GM18951 (cell line): ENCODE data around the gene PLPP2.

Experiments used
- POLR2A ChIP-seq: IDR thresholded peaks from 4 replicates; pipeline ENCODE4 v1.6.1; 2011; ENCODE audit warnings: mild to moderate bottlenecking; ENCODE audit not compliant: insufficient read length, insufficient read depth; ENCODE audit errors: extremely low read depth
- in situ Hi-C: fragments of 300-500 bp; cut with MboI; formaldehyde crosslinking; loops from one replicate; pipeline ENCODE4 v1.12.0; 2022; ENCODE audit warnings: low sequenced_read_pairs, mixed read lengths, inconsistent platforms; ENCODE audit not compliant: unreplicated experiment

Gene PLPP2

DNA sequence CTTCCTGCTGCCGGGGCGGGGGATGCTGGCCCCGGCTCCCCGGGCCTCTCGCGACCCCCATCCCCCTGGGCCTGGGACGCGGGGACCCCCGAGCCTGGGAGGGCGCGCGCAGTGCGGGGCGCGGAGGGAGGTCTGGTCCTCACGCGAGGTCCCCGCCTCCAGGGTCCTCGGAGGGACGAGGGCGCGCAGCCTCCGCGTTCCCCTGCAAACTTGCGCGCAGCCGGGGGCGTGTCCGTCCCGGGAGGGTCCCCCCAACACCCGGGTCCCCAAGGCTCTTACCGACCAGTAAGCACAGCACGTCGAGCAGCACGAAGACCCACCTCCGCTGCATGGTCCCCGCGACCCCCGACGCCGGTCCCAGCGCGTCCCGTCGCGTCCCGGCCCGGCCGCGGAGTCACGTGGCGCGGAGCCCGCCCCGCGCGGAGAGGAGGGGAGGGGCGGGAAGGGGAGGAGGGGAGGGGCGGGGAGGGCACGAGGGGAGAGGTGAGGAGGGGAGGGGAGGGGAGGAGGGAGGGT lies at the start of gene PLPP2:
Gene PLPP2 (minus strand): TSS at position 398 of the 516 bp plus-strand sequence. CDS start 67 bp downstream, at position 331.
- no peak for TF ChIP-seq POLR2A
- in situ Hi-C loops = no loop called here

DNA sequence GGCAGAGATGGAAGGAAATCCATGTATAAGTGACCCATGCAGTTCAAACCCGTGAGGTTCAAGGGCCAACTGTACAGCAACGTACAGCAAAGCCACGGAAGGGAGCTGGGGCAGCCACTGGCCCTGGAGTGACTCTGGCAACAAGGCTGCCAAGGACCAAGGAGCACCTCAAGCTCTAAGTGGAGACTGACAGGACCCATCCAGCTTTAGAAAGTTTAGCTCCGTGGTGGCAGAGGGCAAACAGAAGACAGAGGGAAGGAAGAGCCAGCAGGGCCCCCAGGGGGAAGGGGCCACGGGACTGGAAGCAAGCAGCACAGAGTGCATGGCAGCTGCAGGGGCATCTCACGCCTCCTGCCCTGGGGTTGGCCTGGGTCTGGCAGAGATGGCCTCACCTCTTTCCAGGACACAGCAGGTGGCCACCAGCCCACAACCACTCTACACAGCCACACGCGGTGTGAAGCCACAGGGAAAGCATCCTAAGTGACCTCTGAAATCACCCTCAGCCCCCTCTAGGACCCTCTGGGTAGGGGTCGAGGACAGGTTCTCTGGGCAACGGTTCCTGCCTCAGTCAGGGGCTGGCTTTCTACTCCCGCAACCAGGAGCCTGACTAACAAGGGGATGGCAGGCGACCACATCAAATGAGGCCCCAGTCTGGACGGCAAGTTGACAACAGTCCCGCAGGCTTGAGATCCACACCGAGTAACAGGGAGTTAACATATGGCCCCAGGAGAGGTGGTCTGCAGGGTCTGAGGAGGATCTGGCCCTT lies 49.6 kb upstream of the PLPP2 start:
- in situ Hi-C loops = no loop called here
- no peak for TF ChIP-seq POLR2A

DNA sequence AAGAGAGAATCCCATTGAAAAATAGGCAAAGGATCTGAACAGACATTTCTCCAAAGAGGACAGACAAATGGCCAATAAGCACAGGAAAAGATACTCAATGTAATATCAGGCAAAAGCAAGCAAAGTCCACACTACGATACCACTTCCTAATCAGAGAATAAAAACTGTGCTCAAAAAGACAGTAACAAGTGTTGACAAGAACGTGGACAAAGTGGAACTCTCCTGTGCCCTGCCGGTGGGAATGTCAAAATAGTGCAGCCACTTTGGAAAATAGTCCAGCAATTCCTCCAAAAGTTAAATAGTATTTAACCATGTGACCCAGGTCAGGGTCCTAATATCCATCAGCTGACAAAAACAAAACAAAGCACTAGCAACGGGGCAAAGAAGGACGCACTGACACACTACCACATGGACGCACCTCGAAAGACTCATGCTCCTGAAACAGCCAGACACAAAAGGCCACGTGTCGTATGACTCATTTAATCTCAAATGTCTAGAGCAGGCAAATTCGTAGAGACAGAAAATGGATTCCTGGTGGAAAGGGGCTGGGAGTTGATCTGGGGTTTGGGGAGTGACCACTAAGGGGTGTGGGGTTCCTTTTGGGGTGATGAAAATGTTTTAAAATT lies 48.2 kb upstream of the PLPP2 start:
- no peak for TF ChIP-seq POLR2A
- in situ Hi-C loops = no loop called here

DNA sequence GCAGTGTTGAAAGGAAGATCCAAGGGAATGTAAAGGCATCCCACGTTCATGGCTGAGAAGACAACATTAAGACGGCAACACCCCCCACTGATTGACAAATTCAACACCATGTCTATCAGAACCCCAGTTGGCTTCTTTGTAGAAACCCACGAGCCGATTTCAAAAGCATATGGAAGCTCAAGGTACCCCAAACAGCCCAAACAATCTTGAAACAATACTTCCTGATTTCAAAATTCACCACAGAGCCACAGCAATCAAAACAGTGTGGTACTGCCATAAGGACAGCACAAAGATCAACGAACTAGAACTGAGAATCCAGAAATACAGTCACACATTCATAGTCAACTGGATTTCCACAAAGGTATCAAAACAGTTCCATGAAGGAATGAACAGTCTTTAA lies 47.2 kb upstream of the PLPP2 start:
- in situ Hi-C loops = no loop called here
- TF ChIP-seq POLR2A = no peak

DNA sequence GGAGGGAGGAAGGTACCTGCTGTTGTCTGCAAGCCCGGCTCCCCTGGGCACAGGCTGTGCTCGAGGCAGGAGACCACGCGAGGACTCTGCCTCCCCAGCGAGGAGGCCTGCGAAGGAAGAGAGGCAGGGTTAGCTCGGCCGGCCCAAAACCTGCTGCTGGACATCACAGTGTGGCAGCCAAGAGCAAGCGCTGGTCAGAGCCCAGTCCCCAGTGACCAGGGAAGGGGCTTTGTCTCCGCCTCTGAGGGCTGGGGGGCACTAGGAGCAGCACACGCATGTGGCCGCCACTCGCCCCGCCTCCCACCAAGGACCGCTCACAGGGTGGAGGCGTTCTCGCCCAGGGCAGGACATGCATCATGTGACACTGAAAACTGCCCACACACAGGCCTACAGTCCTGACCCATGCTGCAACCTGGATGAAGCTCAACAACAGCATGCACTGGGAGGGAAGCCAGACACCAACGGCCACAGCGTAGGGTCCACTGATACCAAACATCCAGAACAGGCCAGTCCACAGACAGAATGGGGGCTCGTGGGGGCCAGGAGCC lies 44.9 kb upstream of the PLPP2 start:
- TF ChIP-seq POLR2A = no peak
- in situ Hi-C loops = no loop called here

DNA sequence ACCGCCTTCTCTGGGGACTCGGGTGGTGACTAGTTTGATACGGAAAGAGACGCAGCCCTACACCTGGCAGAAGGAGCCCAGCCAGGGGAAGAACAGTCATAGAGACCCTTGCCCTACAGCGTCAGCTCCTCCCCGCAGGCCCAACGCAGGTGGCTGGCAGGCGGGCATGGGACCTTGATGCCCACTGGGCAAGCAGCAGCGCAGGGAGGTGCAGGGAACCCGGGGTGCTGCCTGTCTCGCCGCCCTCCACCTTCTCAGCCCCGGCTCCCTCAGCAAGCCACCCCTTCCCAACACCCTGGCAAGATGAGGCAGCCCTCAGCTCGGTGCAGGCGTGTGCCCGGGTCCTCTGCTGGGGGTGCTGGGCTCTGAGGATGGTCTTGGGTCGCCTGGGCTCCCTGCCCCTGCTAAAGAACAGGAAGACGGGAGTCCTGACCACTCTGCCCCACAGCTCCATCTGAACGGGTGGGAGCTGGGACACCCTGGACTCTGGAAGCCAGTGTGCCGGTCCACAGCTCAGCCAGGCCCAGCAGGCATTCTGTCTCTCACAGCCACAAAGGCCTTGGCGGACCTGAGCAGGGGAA lies 44.4 kb upstream of the PLPP2 start:
- no peak for TF ChIP-seq POLR2A
- in situ Hi-C loops = no loop called here

DNA sequence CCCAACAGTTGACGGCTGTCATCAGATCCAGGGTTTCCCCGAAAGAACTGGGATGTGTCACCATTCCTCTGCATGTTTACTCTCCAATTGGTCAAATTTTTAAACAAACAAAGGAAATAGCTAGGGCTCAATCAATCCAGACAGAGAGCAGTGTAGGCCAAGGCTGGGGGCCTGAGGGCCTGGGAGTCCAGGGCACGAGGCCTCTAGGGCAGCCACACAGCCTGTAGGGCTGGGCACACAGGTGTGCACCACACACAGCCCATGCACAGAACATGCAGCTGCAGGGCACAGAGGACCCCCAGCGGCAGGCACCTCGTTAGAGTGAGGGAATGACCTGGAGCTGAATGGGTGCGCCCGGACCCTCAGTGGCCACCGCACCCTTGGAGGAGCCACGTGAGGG lies 43.9 kb upstream of the PLPP2 start:
- TF ChIP-seq POLR2A = no peak
- in situ Hi-C loops = no loop called here

DNA sequence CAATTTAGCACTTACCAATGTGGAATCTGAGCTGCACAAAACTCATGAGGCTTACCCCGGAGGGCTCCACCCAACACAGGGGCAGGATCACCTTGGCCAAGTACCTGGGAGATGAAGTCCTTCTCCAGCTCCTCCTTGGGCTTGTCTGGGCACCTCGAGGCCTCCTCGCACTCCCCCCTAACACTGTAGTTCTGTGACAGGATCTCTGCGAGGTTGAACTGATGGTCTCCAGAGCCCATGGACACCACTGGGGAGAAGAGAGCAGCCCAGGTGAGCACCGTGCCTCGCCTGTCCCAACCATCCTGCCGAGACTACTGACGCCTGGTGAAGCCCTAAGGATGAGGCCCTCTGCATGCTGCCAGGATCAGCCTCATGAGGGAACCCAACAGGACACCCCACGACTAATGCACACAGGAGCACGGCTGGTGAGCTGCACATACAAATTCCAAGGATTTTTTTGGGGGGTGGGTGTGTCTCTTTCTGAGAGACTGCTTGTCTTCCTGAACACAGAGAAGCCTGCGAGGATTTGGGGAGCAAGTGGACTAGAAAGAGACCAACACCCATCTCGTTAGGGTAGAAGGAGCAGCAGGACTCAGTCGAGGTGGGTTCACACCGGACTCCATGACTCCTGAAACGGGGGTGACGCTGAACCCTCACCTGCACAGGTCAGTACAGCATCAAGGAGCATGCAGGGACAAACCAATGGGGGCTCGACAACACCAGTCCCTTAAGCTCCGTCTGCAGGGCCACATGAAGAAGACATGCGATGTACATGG lies 43.3 kb upstream of the PLPP2 start:
- in situ Hi-C loops = no loop called here
- TF ChIP-seq POLR2A = no peak

DNA sequence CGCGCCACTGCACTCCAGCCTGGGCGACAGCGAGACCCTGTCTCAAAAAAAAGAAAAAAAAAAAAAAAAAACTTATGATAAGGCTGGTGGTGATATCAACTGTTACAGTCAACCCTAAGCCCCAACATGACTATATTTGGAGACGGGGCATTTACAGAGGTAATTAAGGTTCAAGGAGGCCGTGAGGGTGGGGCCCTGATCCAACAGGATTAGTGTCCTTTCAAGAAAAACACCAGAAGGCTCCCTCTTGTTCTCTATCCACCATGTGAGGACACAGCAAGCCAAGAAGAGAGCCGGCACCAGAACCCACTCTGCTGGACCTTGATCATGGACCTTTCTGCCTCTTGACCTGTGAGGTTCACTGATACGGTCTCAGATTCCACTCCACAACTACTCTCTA lies 39.3 kb upstream of the PLPP2 start:
- no peak for TF ChIP-seq POLR2A
- in situ Hi-C loops = no loop called here

DNA sequence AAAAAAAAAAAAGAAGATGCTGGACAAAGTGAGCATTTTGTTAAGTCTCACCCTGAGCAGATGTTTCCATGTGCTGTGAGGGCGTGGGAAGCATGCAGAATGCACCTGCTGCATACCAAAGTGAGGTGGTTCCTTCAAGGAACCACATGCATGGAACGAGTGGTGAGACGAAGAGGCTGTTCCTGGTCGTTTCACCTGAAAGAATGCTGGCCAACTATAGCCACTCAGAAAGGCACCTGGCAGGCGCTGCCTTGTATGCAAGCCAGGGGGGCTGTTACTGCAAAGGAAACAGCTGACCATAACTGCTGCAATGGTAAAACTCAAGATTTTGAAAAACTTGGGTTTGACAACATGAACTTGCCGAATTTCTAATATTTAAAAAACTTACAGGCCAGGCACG lies 38.7 kb upstream of the PLPP2 start:
- no peak for TF ChIP-seq POLR2A
- in situ Hi-C loops = no loop called here

DNA sequence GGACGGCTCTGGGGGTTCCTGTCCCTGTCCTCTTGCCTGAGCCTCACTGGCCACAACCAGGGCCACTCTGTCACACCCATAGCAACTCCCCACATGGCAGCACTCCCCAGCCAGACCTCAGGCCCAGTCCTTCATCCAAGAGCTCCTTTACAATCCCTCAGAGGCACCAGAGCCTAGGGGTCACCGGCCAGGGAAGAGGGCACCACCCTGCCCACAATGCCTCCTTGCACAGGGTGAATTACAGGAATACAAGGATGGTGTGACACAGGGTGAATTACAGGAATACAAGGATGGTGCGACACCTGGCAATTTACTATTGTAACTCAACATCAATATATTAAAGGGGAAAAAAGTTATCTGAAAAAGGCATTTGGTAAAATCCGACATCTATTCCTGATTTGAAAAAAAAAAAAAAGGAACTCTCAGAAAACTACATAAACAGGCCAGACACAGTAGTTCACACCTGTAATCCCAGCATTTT lies 36.9 kb upstream of the PLPP2 start:
- in situ Hi-C loops = no loop called here
- TF ChIP-seq POLR2A = no peak

DNA sequence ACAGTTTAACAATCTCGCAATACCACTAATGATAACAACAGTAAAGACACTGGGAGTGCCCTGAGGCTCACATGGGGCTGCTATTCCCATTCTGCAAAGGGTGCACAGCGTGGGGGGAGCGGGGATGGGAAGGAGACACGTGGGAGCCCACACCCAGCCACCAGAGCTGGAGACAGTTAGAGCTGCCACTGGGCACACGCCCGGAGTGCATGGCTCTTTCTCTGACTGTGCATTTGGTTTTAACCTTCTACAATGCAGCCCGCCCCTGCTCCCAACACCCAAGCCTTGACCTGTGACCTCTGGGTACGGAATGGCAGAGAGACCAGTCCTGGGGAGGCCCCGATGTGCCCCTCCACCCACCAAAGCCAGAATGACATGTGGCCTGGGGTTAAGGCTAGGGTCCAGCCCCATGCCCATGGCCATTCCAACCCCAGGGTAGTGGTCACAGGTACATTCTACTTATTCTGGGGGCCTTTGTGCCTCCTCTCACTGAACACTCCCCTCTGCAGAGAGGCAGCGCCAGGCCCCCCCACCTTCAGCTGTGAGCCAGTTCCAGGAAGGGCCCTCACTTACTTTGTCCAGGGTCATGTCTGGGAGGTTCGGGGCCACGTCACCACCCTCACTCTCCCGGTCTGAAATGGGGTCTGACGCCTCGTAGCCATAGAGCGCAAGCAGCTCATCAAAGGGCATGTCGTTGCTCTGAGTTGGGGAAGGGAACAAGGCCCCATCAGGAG lies 36.3 kb upstream of the PLPP2 start:
- TF ChIP-seq POLR2A = no peak
- in situ Hi-C loops = no loop called here
